SU-DHL-6 (cell line): ENCODE measurements around the gene IFNG.

ENCODE experiments used
- EZH2phosphoT487 ChIP-seq: fragments of 200-600 bp; sonication (generic), shearing (Covaris generic); conservative IDR thresholded peaks from 2 replicates; pipeline ENCODE4 v1.6.1; 2018; ENCODE audit warnings: mild to moderate bottlenecking, antibody characterized with exemption, low read length, moderate library complexity, mixed read lengths
- TF ChIP-seq, protein P1 (sequence below): fragments of 200-600 bp; sonication (generic); IDR thresholded peaks from one replicate; pipeline ENCODE4 v1.5.1; 2017; ENCODE audit warnings: antibody characterized with exemption, mild to moderate bottlenecking, low read length, moderate library complexity; ENCODE audit not compliant: insufficient read depth, poor library complexity, severe bottlenecking

DNA sequence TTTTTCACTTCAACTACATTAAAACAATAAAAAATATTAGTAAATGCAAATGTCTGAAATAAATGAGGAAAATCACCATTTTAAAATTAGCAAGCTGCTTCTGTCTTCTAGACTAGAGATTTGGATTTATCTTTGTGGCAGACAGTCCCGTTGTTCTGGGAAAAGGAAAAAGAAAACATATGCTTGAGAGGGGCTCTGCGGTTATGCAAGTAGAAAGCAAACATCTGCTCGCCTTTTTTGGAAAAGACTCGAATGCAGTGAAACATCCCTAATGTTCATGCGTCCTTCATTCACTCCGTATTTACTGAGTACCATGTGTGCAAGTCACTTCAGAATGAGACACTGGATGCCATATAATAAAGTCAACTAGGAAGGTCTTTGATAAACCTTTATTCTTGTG is 44.9 kb downstream of the IFNG start:
- TF ChIP-seq, protein P1, sequence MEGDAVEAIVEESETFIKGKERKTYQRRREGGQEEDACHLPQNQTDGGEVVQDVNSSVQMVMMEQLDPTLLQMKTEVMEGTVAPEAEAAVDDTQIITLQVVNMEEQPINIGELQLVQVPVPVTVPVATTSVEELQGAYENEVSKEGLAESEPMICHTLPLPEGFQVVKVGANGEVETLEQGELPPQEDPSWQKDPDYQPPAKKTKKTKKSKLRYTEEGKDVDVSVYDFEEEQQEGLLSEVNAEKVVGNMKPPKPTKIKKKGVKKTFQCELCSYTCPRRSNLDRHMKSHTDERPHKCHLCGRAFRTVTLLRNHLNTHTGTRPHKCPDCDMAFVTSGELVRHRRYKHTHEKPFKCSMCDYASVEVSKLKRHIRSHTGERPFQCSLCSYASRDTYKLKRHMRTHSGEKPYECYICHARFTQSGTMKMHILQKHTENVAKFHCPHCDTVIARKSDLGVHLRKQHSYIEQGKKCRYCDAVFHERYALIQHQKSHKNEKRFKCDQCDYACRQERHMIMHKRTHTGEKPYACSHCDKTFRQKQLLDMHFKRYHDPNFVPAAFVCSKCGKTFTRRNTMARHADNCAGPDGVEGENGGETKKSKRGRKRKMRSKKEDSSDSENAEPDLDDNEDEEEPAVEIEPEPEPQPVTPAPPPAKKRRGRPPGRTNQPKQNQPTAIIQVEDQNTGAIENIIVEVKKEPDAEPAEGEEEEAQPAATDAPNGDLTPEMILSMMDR, result no peak
- no peak for TF ChIP-seq EZH2phosphoT487
